HL-60 (cell line): ENCODE results near the gene ARL10.

Source experiments
- DNase-seq, 2 experiments: peaks; one replicate each; pipeline ENCODE4 v3.0.0-alpha.2; 2010 to 2020; ENCODE audit warnings: low read depth in 1 of 2, low spot score in 1 of 2
- H3K27ac ChIP-seq: fragments of 250-450 bp; sonication (Bioruptor Pico); replicated peaks from 2 replicates; pipeline ENCODE4 v1.5.1; 2020; ENCODE audit warnings: mild to moderate bottlenecking, moderate library complexity
- H3K27me3 ChIP-seq: fragments of 250-450 bp; sonication (Bioruptor Pico); 2 replicates; pipeline ENCODE4 v1.5.1; 2021; ENCODE audit warnings: mild to moderate bottlenecking, moderate library complexity; ENCODE audit not compliant: insufficient read depth, poor library complexity, severe bottlenecking
- H3K4me3 ChIP-seq: replicated peaks from 2 replicates; pipeline ENCODE4 v1.5.1; 2011; ENCODE audit warnings: mild to moderate bottlenecking, control low read depth, low read length; ENCODE audit not compliant: insufficient read depth
- GABPA ChIP-seq: IDR thresholded peaks from 2 replicates; pipeline ENCODE4 v1.6.1; 2012; ENCODE audit warnings: low read depth
- POLR2AphosphoS5 ChIP-seq: IDR thresholded peaks from 2 replicates; pipeline ENCODE4 v1.6.1; 2012; ENCODE audit warnings: low read depth
- SPI1 ChIP-seq: IDR thresholded peaks from 2 replicates; pipeline ENCODE4 v1.6.1; 2012; ENCODE audit warnings: low read depth, mild to moderate bottlenecking, borderline replicate concordance
- TF ChIP-seq, protein P1 (sequence below): IDR thresholded peaks from one replicate; pipeline ENCODE4 v1.5.1; 2011; ENCODE audit warnings: low read length, control low read depth, inconsistent platforms; ENCODE audit not compliant: insufficient read depth
- TF ChIP-seq, protein P2 (sequence below): IDR thresholded peaks from 2 replicates; pipeline ENCODE4 v1.6.1; 2012; ENCODE audit warnings: low read depth; ENCODE audit not compliant: insufficient replicate concordance

ARL10 gene

DNA sequence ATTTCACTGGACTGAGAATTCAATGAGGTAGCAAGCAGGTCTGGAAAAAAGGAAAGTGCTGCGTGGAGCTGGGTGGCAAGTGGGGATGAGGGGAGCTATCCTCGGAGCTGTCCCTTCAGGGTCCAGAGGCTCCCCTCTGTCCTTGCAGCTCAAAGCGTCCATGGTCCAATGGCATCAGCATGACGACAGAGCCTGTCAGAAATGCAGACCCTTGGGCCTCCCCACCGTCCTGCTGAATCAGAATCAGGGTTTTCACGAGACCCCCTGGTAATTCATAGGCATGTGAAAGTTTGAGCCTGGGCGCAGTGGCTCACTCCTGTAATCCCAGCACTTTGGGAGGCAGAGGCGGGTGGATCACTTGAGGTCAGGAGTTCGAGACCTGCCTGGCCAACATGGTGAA is 28.8 kb downstream of the ARL10 start:
- Histone ChIP-seq H3K27me3 (no peaks in the 10 kb centered on the region), H3K4me3 (no peak overlapping the region), H3K27ac (no peak overlapping the region)
- TF ChIP-seq, protein P1, sequence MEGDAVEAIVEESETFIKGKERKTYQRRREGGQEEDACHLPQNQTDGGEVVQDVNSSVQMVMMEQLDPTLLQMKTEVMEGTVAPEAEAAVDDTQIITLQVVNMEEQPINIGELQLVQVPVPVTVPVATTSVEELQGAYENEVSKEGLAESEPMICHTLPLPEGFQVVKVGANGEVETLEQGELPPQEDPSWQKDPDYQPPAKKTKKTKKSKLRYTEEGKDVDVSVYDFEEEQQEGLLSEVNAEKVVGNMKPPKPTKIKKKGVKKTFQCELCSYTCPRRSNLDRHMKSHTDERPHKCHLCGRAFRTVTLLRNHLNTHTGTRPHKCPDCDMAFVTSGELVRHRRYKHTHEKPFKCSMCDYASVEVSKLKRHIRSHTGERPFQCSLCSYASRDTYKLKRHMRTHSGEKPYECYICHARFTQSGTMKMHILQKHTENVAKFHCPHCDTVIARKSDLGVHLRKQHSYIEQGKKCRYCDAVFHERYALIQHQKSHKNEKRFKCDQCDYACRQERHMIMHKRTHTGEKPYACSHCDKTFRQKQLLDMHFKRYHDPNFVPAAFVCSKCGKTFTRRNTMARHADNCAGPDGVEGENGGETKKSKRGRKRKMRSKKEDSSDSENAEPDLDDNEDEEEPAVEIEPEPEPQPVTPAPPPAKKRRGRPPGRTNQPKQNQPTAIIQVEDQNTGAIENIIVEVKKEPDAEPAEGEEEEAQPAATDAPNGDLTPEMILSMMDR, result no peak
- TF ChIP-seq POLR2AphosphoS5, result no peak
- TF ChIP-seq SPI1, result no peak
- TF ChIP-seq, protein P2, sequence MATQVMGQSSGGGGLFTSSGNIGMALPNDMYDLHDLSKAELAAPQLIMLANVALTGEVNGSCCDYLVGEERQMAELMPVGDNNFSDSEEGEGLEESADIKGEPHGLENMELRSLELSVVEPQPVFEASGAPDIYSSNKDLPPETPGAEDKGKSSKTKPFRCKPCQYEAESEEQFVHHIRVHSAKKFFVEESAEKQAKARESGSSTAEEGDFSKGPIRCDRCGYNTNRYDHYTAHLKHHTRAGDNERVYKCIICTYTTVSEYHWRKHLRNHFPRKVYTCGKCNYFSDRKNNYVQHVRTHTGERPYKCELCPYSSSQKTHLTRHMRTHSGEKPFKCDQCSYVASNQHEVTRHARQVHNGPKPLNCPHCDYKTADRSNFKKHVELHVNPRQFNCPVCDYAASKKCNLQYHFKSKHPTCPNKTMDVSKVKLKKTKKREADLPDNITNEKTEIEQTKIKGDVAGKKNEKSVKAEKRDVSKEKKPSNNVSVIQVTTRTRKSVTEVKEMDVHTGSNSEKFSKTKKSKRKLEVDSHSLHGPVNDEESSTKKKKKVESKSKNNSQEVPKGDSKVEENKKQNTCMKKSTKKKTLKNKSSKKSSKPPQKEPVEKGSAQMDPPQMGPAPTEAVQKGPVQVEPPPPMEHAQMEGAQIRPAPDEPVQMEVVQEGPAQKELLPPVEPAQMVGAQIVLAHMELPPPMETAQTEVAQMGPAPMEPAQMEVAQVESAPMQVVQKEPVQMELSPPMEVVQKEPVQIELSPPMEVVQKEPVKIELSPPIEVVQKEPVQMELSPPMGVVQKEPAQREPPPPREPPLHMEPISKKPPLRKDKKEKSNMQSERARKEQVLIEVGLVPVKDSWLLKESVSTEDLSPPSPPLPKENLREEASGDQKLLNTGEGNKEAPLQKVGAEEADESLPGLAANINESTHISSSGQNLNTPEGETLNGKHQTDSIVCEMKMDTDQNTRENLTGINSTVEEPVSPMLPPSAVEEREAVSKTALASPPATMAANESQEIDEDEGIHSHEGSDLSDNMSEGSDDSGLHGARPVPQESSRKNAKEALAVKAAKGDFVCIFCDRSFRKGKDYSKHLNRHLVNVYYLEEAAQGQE, result no peak
- TF ChIP-seq GABPA, result no peak
- no peak for DNase-seq

DNA sequence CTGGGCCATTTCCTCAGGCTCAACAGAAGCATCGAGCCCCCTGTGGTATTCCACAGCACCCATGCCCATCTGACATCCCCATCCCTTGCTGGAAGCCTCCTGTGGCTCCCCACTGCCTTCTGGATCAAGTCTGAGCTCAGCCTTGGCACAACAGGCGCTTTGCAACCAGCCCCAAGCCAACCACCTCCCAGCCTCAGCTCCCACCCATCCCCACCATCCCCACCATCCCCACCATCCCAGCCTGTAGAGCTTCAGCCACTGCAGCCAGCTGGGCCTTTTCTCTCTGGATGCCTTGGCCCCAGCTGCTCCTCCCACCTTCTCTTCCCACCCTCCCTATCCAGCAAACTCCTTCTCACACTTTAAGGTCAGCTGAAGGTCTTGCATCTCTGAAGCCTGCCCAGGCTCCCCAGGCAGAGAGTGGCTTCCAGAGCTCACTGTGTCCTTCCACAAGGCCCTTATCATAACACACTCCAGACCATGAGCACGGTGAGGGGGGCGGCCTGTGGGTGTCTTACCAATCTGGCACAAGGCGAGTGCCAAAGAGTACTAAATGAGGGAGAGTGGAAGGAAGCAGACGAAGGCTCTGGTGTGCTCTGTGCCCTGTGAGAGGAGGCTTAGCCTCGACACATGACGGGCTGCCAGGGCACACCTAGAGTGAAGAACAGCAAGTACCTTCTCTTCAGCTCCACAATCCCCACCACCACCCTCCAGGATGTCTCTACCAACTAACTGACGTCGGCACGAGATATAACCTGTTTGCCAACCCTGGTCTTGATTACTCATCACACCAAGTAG is 29.8 kb downstream of the ARL10 start:
- TF ChIP-seq GABPA (no peak), SPI1 (no peak)
- TF ChIP-seq, protein P2, result no peak
- Histone ChIP-seq H3K27ac (no peak overlapping the region), H3K27me3 (no peaks in the 10 kb centered on the region), H3K4me3 (no peak overlapping the region)
- DNase-seq, result no peak

DNA sequence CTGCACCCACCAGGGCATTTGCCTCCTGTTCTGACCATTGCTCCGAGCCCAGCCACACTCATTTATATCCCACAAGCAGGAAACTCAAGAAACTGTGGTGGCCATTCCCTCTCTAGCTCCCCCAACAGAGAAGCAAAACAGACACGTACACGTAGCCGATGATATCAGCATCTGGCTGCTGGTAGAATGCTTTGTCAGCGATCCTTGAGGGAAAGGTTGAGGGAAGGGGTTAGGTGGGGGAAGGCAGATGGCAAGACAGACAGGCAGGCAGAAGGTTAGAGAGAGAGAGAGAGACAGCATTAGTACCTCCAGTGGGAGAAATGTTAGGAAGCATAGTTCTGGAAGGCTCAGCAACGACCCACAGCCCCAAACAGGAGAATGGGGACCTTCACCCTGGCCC is 31.0 kb downstream of the ARL10 start:
- no peak for DNase-seq
- TF ChIP-seq POLR2AphosphoS5 (no peak), SPI1 (no peak), GABPA (no peak)
- TF ChIP-seq, protein P1, result no peak
- TF ChIP-seq, protein P2, result no peak
- no peak overlapping the region for H3K27ac ChIP-seq
- no peak overlapping the region for H3K4me3 ChIP-seq
- no peaks in the 10 kb centered on the region for H3K27me3 ChIP-seq
